PC-9 (cell line): ENCODE data around the gene MCC.

ENCODE experiments used
- CTCF ChIP-seq: fragments of 200-600 bp; sonication (generic); conservative IDR thresholded peaks from 2 replicates; pipeline ENCODE4 v1.6.1; 2017; ENCODE audit warnings: mixed run types, antibody characterized with exemption, mild to moderate bottlenecking, moderate library complexity
- EZH2 ChIP-seq: fragments of 200-600 bp; sonication (generic); IDR thresholded peaks from 2 replicates; pipeline ENCODE4 v1.8.0; 2017; ENCODE audit warnings: antibody characterized with exemption, low read depth

- TF ChIP-seq CTCF (no peak), EZH2 (no peak)
These were observed 263.0 kb downstream of the MCC start for GRCh38 chr5:113225259-113225658.
